Heart left ventricle (tissue), 16 donors: ENCODE results near the gene RABL3. TPM values are rescaled to one million over a fixed set of nuclear protein-coding genes. Genes with fewer than 3 reads are reported as not detected.
"Not testable (repeated sequence)": the region's sequence is repeated elsewhere in the genome, so short reads cannot be mapped to it uniquely, and the experiment has no call there.

ENCODE experiments used
- ATAC-seq, 4 donors: fragments of 200-7000 bp; cut with Tn5 transposase; one replicate each; pipeline ENCODE4 v1.9.1; 2020 to 2022; ENCODE audit warnings: moderate library complexity in 4 of 4, mild to moderate bottlenecking in 3 of 4, moderate number of reproducible peaks in 1 of 4
- DNase-seq, 5 donors: peaks; one replicate each; pipeline ENCODE4 v3.0.0-alpha.2; 2020
- H3K27ac ChIP-seq, 12 donors: fragments of 200-600 bp; sonication (generic) in 4 of 12; one replicate each; pipeline versions ENCODE4 v1.5.0 to v1.8.0; 2016 to 2022; ENCODE audit warnings: mild to moderate bottlenecking in 2 of 12
- H3K27me3 ChIP-seq, 9 donors: fragments of 200-600 bp; sonication (generic) in 2 of 9; one replicate each; pipeline versions ENCODE4 v1.5.1 to v1.8.0; 2016 to 2022; ENCODE audit warnings: mild to moderate bottlenecking in 3 of 9
- H3K36me3 ChIP-seq, 9 donors: fragments of 200-600 bp; sonication (generic) in 2 of 9; one replicate each; pipeline versions ENCODE4 v1.5.0 to v1.8.0; 2018 to 2022; ENCODE audit warnings: mild to moderate bottlenecking in 2 of 9
- H3K4me1 ChIP-seq, 12 donors: fragments of 200-600 bp; sonication (generic) in 4 of 12; one replicate each; pipeline versions ENCODE4 v1.5.0 to v1.8.0; 2016 to 2022; ENCODE audit warnings: mild to moderate bottlenecking in 3 of 12
- H3K4me3 ChIP-seq, 12 donors: fragments of 200-600 bp; sonication (generic) in 4 of 12; one replicate each; pipeline versions ENCODE4 v1.5.0 to v1.8.0; 2017 to 2022; ENCODE audit warnings: mild to moderate bottlenecking in 9 of 12, moderate library complexity in 4 of 12
- H3K9me3 ChIP-seq, 12 donors: fragments of 200-600 bp; sonication (generic) in 4 of 12; one replicate each; pipeline versions ENCODE4 v1.5.0 to v1.8.0; 2016 to 2022; ENCODE audit warnings: mild to moderate bottlenecking in 1 of 12
- CTCF ChIP-seq, 12 donors: fragments of 200-600 bp; sonication (generic) in 4 of 12; IDR thresholded peaks; one replicate each; pipeline versions ENCODE4 v1.5.0 to v1.8.0; 2018 to 2022; ENCODE audit warnings: antibody characterized with exemption in 12 of 12, mild to moderate bottlenecking in 5 of 12
- POLR2A ChIP-seq, 2 donors: fragments of 450-650 bp; IDR thresholded peaks; one replicate each; pipeline ENCODE4 v1.6.1; 2017; ENCODE audit warnings: antibody characterized with exemption in 2 of 2, mild to moderate bottlenecking in 2 of 2, moderate library complexity in 2 of 2
- WGBS, 4 donors: extraction: QIAGEN DNeasy Blood & Tissue Kit in 2 of 4; methylation state at CpG; one replicate each; pipeline versions ENCODE4 v1.1.5 to v1.1.7; 2013 to 2018; 5-methylcytosine and 5-hydroxymethylcytosine counted together
- intact Hi-C, 10 donors: fragments of 100-400 bp; cut with DNase I; formaldehyde crosslinking; loops; one replicate each; pipeline versions ENCODE4 v1.11.1 to v1.14.2; 2022
- polyA plus RNA-seq, 2 donors: library from polyadenylated mRNA; stranded (reverse); fragments of 200-250 nt; gene quantifications; one replicate each; pipeline ENCODE4 v1.2.3, GENCODE V29; 2013
- total RNA-seq, 9 donors: library from RNA; depleted of rRNA in 2 of 9; stranded (reverse); fragments of >200 nt in 2 of 9; fragmentation: NEBNext Ultra II Directional in 3 of 9; extraction: Animal tissue kit (Norgen Biotek cat#: 25700) in 3 of 9; gene quantifications; one replicate each; pipeline versions ENCODE4 v1.1.0 to v1.2.4, GENCODE V29; 2016 to 2023
- donor health status: ischemic (EF 13 %, LVEDD 7.1; RV severe dilation, severe dysfunction).
- donor health status: healthy with polysubstance abuse.
- donor health status: DM: no; HTN: yes; CAD: no.
- donor health status: DM: no; HTN: no; CAD: no.
- donor health status: ischemic (EF 25% LVEDD 6.9; RV normal size, moderate dysfunction).
- donor health status: ischemic (EF 25% LVEDD 5.7; RV mildly dilated, moderate dysfunction).
- donor health status: healthy.
- donor health status: DM: yes; HTN: yes; CAD: no.
- donor health status: ischemic (EF 35%, LVEDD 5.7; RV mildly dilated, moderate dysfunction).
- donor health status: nonischemic (EF 11% LVEDD 7.7; RV severe dilation, severe dysfunction).
- donor health status: DM: yes; HTN: yes; CAD: no.
- donor health status: PGD.
- donor health status: ischemic (EF 29% LVEDD 5.4; RV normal size, mild dysfunction).
- donor health status: nonischemic (EF 23%, LVEDD 6.1; RV moderate dilation, normal function).

The RABL3 gene
- total and polyA plus RNA-seq, 11 donors: 3.1 to 28.3 (median 17.5) TPM

- intact Hi-C loops: no loop called here
- Histone ChIP-seq H3K27me3 (no peaks in the 10 kb centered on the region), H3K9me3 (no peaks in the 10 kb centered on the region), H3K27ac (peak overlapping the region in 6 of 12 donors; percentile 1 to 68 (median 28)), H3K36me3 (no peaks in the 10 kb centered on the region), H3K4me1 (peaks cover 0 to 22% (median 10%) of the 10 kb centered on the region in 12 donors), H3K4me3 (peak overlapping the region in 1 of 12 donors; percentile 28)
- WGBS, 4 donors: 71 to 81% (median 76%) methylated on average over 3 of the region's 3 CpGs
- TF ChIP-seq CTCF (IDR thresholded peaks at IDR 0.05) (no peak), POLR2A (IDR thresholded peaks at IDR 0.05) (no peak)
- ATAC-seq (no peak), DNase-seq (no peak)
Measured at GRCh38 chr3:120678984-120679383, 63.3 kb downstream of the RABL3 start.

- intact Hi-C loops: no loop called here
- Histone ChIP-seq H3K4me1 (peaks cover 0 to 22% (median 10%) of the 10 kb centered on the region in 12 donors), H3K27me3 (no peaks in the 10 kb centered on the region), H3K4me3 (peak overlapping the region in 3 of 12 donors; percentile 7 to 28 (median 17)), H3K36me3 (no peaks in the 10 kb centered on the region), H3K27ac (peak overlapping the region in 9 of 12 donors; percentile 1 to 68 (median 28)), H3K9me3 (no peaks in the 10 kb centered on the region)
- peak; percentile 42 to 92 (median 86) for ATAC-seq
- DNase-seq: peak in 3 of 5 donors; percentile 20 to 28 (median 26)
- TF ChIP-seq POLR2A (IDR thresholded peaks at IDR 0.05) (no peak), CTCF (IDR thresholded peaks at IDR 0.05) (no peak)
- WGBS, 4 donors: 25 to 40% (median 28%) methylated on average over 6 of the region's 6 CpGs
Measured at GRCh38 chr3:120678331-120678947, 63.9 kb downstream of the RABL3 start.

- H3K9me3 ChIP-seq, H3K36me3 ChIP-seq, ATAC-seq, H3K27ac ChIP-seq, DNase-seq, H3K27me3 ChIP-seq, intact Hi-C loops, H3K4me3 ChIP-seq: not testable (repeated sequence)
- H3K4me1 ChIP-seq: peaks cover 0 to 22% (median 10%) of the 10 kb centered on the region in 12 donors
- 89 to 97% (median 94%) methylated on average over 7 of the region's 7 CpGs for WGBS, 4 donors
Measured at GRCh38 chr3:120677193-120677592, 65.1 kb downstream of the RABL3 start.

GRCh38 chr3:120673116-120673515 is 69.2 kb downstream of the RABL3 start:
- Histone ChIP-seq H3K27ac (no peak overlapping the region), H3K36me3 (no peaks in the 10 kb centered on the region), H3K9me3 (no peaks in the 10 kb centered on the region), H3K4me3 (no peak overlapping the region), H3K27me3 (no peaks in the 10 kb centered on the region), H3K4me1 (peaks cover 0 to 5% (median under 1%) of the 10 kb centered on the region in 12 donors)
- peak in 1 of 4 donors; percentile 33 for ATAC-seq
- no peak for DNase-seq
- 55 to 63% (median 59%) methylated on average over 2 of the region's 2 CpGs for WGBS, 4 donors
- intact Hi-C loops: no loop called here
- no peak for TF ChIP-seq CTCF (IDR thresholded peaks at IDR 0.05)
- no peak for TF ChIP-seq POLR2A (IDR thresholded peaks at IDR 0.05)

GRCh38 chr3:120670576-120670975 is 71.7 kb downstream of the RABL3 start:
- WGBS, 4 donors: 74 to 84% (median 78%) methylated on average over 2 of the region's 2 CpGs
- no peak overlapping the region for H3K4me3 ChIP-seq
- no peaks in the 10 kb centered on the region for H3K36me3 ChIP-seq
- H3K4me1 ChIP-seq: no peaks in the 10 kb centered on the region
- DNase-seq (no peak), ATAC-seq (no peak)
- no peak overlapping the region for H3K27ac ChIP-seq
- TF ChIP-seq POLR2A (IDR thresholded peaks at IDR 0.05) (no peak), CTCF (IDR thresholded peaks at IDR 0.05) (no peak)
- H3K9me3 ChIP-seq: no peaks in the 10 kb centered on the region
- H3K27me3 ChIP-seq: no peaks in the 10 kb centered on the region
- intact Hi-C loops: no loop called here
